Ovary (tissue), 9 donors: ENCODE results near the gene LIPH. TPM values are rescaled to one million over a fixed set of nuclear protein-coding genes. Genes with fewer than 3 reads are reported as not detected.

Experiments
- DNase-seq, 5 donors: peaks; one replicate each; pipeline ENCODE4 v3.0.0-alpha.2; 2019 to 2020
- H3K27ac ChIP-seq, 2 donors: fragments of 200-600 bp; one replicate each; pipeline versions ENCODE4 v1.5.1 to v1.8.0; 2019 to 2022
- H3K27me3 ChIP-seq: fragments of 200-600 bp; one replicate; pipeline ENCODE4 v1.8.0; 2022
- H3K36me3 ChIP-seq: fragments of 200-600 bp; sonication (generic); one replicate; pipeline ENCODE4 v1.5.1; 2019
- H3K4me1 ChIP-seq: one replicate; pipeline ENCODE4 v1.8.1; 2013; ENCODE audit warnings: mild to moderate bottlenecking, moderate library complexity; ENCODE audit not compliant: insufficient read depth
- H3K4me3 ChIP-seq: fragments of 200-600 bp; sonication (generic); one replicate; pipeline ENCODE4 v1.5.1; 2017
- H3K9me3 ChIP-seq, 2 donors: fragments of 200-600 bp in 1 of 2; sonication (generic) in 1 of 2; one replicate each; pipeline versions ENCODE4 v1.5.1 to v1.8.1; 2013 to 2019; ENCODE audit warnings: mild to moderate bottlenecking in 1 of 2, moderate library complexity in 1 of 2
- CTCF ChIP-seq, 3 donors: fragments of 450-650 bp in 2 of 3; fragments of 200-600 bp in 1 of 3; IDR thresholded peaks; one replicate each; pipeline versions ENCODE4 v1.5.1 to v1.8.0; 2016 to 2022; ENCODE audit warnings: antibody characterized with exemption in 3 of 3, mild to moderate bottlenecking in 1 of 3
- EP300 ChIP-seq: sonication (generic); formaldehyde crosslinking; IDR thresholded peaks from one replicate; pipeline ENCODE4 v1.6.1; 2017; ENCODE audit warnings: antibody characterized with exemption
- POLR2A ChIP-seq: fragments of 450-650 bp; IDR thresholded peaks from one replicate; pipeline ENCODE4 v1.6.1; 2017; ENCODE audit warnings: antibody characterized with exemption, mild to moderate bottlenecking, moderate library complexity
- WGBS, 3 donors: extraction: QIAGEN DNeasy Blood & Tissue Kit in 1 of 3; methylation state at CpG; one replicate each; pipeline versions ENCODE4 v1.1.5 to v1.1.7; 2013 to 2017; 5-methylcytosine and 5-hydroxymethylcytosine counted together
- intact Hi-C, 4 donors: fragments of 100-400 bp; cut with DNase I; formaldehyde crosslinking; loops; one replicate each; pipeline versions ENCODE4 v1.11.0 to v1.15.1; 2022 to 2023
- polyA plus RNA-seq, 2 donors: library from polyadenylated mRNA; stranded (reverse); fragments of 200-250 nt in 1 of 2; fragments of 350-450 nt in 1 of 2; fragmentation: Illumina TruSeq in 1 of 2; extraction: RNeasy Lipid Tissue Mini Kit (QIAGEN cat#74804) in 1 of 2; gene quantifications; one replicate each; pipeline ENCODE4 v1.2.3, GENCODE V29; 2013 to 2014
- total RNA-seq, 7 donors: library from RNA; depleted of rRNA in 2 of 7; stranded (reverse); fragments of >200 nt in 2 of 7; fragmentation: NEBNext Ultra II Directional in 3 of 7; extraction: Animal tissue kit (Norgen Biotek cat#: 25700) in 3 of 7; gene quantifications; one replicate each; pipeline versions ENCODE4 v1.1.0 to v1.2.4, GENCODE V29; 2016 to 2023
- donor health status: DM: no; HTN: no; CAD: no; lungs with moderate emphysema.
- donor health status: DM: no; HTN: no; CAD: no.
- donor health status: Bipolar disorder and iron deficiency.
- donor health status: DM: yes; HTN: yes; CAD: no.
- donor health status: DM: no; HTN: no; CAD: no.
- donor health status: DM: yes; HTN: yes; CAD: no.

Gene LIPH
- total and polyA plus RNA-seq, 9 donors = 0.12 to 12.1 (median 0.69) TPM; not detected in 2

- Histone ChIP-seq H3K9me3 (no peaks in the 10 kb centered on the region), H3K4me3 (no peak overlapping the region), H3K4me1 (no peaks in the 10 kb centered on the region), H3K36me3 (no peaks in the 10 kb centered on the region), H3K27me3 (no peaks in the 10 kb centered on the region), H3K27ac (no peak overlapping the region)
- 83 to 92% (median 89%) methylated on average over 5 of the region's 5 CpGs for WGBS, 3 donors
- intact Hi-C loops = no loop called here
- DNase-seq = no peak
- no peak for TF ChIP-seq POLR2A
- no peak for TF ChIP-seq CTCF (IDR thresholded peaks at IDR 0.05)
- no peak for TF ChIP-seq EP300
Measured at GRCh38 chr3:185488465-185488864, 63.9 kb downstream of the LIPH start.

GRCh38 chr3:185486394-185486793 lies 66.0 kb downstream of the LIPH start:
- no peak overlapping the region for H3K4me3 ChIP-seq
- H3K4me1 ChIP-seq = no peaks in the 10 kb centered on the region
- 92 to 96% (median 93%) methylated on average over 5 of the region's 5 CpGs for whole genome bisulfite sequencing, 3 donors
- H3K36me3 ChIP-seq = no peaks in the 10 kb centered on the region
- DNase-seq = no peak
- TF ChIP-seq CTCF (IDR thresholded peaks at IDR 0.05) (no peak), EP300 (no peak), POLR2A (no peak)
- no peak overlapping the region for H3K27ac ChIP-seq
- intact Hi-C loops = no loop called here
- H3K9me3 ChIP-seq = no peaks in the 10 kb centered on the region
- H3K27me3 ChIP-seq = no peaks in the 10 kb centered on the region

GRCh38 chr3:185484296-185484695 lies 68.1 kb downstream of the LIPH start:
- no peaks in the 10 kb centered on the region for H3K4me1 ChIP-seq
- no peaks in the 10 kb centered on the region for H3K9me3 ChIP-seq
- H3K36me3 ChIP-seq = no peaks in the 10 kb centered on the region
- no peak for TF ChIP-seq EP300
- TF ChIP-seq POLR2A = no peak
- no peak for TF ChIP-seq CTCF (IDR thresholded peaks at IDR 0.05)
- WGBS, 3 donors = 84 to 94% (median 94%) methylated on average over 3 of the region's 3 CpGs
- intact Hi-C loops = no loop called here
- no peak for DNase-seq
- H3K4me3 ChIP-seq = no peak overlapping the region
- no peaks in the 10 kb centered on the region for H3K27me3 ChIP-seq
- H3K27ac ChIP-seq = no peak overlapping the region

- no peaks in the 10 kb centered on the region for H3K9me3 ChIP-seq
- H3K27me3 ChIP-seq = no peaks in the 10 kb centered on the region
- no peaks in the 10 kb centered on the region for H3K36me3 ChIP-seq
- no peak overlapping the region for H3K27ac ChIP-seq
- 97 to 99% (median 97%) methylated on average over 2 of the region's 2 CpGs for WGBS, 3 donors
- DNase-seq = no peak
- no peaks in the 10 kb centered on the region for H3K4me1 ChIP-seq
- H3K4me3 ChIP-seq = no peak overlapping the region
- intact Hi-C loops = no loop called here
- TF ChIP-seq POLR2A = no peak
- no peak for TF ChIP-seq CTCF (IDR thresholded peaks at IDR 0.05)
Measured at GRCh38 chr3:185479373-185479945, 72.9 kb downstream of the LIPH start.
